Hair follicular keratinocyte (primary cell): ENCODE data around the gene BCKDHB. TPM values are rescaled to one million over a fixed set of nuclear protein-coding genes. Genes with fewer than 3 reads are reported as not detected.

Experiments used
- total RNA-seq: library from RNA; depleted of rRNA; stranded (reverse); fragments of >200 nt; gene quantifications from 2 replicates; pipeline ENCODE4 v1.2.3, GENCODE V29; 2015

The BCKDHB gene
- total RNA-seq: 7.6 and 9.8 TPM in 2 replicates

DNA sequence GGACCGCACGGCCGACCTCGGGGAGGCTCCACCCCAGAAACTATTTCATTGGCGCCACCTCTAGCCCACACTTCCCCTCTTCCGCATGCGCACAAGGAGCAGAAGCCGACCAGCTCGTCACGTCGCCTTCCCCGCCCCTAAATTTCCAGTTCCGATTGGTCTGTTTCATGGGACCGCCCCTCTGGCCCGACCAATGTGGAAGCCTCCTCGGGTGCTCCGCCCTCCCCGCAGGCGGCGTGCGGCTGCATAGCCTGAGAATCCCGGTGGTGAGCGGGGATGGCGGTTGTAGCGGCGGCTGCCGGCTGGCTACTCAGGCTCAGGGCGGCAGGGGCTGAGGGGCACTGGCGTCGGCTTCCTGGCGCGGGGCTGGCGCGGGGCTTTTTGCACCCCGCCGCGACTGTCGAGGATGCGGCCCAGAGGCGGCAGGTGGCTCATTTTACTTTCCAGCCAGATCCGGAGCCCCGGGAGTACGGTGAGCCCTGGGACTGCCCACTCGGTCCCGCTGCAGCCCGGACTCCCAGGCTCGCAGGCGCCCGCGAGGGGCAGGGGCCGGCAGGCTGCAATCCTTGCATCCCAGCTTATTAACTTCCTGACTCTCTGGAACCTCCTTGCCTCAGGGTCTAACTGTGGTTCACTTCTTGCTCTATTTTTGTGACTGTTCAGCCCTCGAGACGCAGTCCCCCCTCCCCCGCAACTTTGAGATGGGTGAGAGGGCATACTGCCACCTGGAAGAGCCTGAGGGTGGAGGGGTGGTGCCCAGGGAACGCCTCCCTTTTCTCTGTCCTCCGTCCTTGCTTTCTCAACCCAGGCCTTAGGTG, at the start of gene BCKDHB:
Gene BCKDHB (plus strand): TSS at position 254 of the 818 bp plus-strand sequence. CDS start 23 bp downstream, at position 277.

Other genes starting within 250 kb of the BCKDHB start
- 6.8 and 7.0 TPM in 2 replicates for gene ELOVL4, start 159.1 kb upstream of the BCKDHB start, total RNA-seq
- 25.9 and 28.8 TPM in 2 replicates for gene TTK, start 102.0 kb upstream of the BCKDHB start, total RNA-seq